GM19455 (cell line): ENCODE data around the gene RPS6KA2.
A peak's percentile ranks its signal among the peaks of the same experiment; 100 is the strongest.

Experiments used
- ATAC-seq: cut with Tn5 transposase; IDR thresholded peaks from one replicate; pipeline ENCODE4 v1.9.1; 2021; ENCODE audit not compliant: unreplicated experiment

The RPS6KA2 gene

DNA sequence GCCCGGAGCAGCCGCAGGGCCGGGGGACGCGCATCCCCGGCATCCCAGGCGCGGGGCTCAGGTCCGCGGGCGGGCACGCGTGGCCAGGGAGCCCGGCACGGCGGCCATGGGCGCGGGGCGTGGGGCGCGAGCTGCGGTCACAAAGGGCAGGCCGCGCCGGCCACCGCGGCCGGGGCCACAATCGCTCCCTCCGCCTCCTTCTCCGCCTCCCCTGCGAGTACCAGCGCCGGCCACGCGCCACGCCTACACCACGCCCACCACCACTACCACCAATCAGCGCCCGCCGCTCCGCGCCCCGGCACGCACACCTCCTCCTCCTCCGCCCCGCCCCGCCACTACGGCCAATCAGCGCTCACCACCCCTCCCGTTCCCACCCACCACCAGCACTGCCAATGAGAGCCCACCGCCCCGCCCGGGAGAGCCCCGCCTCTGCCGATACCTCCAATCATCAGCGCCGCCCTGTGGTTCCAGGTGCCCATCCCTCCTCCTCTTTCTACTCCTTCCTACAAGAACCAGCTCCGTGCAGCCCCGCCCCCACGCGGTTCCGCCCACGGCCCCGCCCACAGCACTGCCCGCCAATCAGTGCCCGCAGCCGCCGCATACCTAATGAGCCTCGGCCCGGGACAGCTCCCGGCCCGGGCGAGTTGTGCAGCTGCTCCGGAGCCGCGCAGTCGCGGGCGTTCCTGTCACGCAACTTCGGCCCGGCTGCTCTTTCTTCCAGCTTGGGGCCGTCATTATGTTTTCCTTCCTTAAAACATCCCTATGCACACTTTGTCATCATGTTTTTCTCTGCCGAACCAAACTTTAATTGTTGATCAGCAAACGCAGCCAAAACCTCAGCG lies at the start of gene RPS6KA2:
Gene RPS6KA2, minus strand, starts transcription at position 219 of the 842 bp plus-strand sequence. CDS start 232 bp downstream, outside the sequence.
- peak; percentile 85 for ATAC-seq

DNA sequence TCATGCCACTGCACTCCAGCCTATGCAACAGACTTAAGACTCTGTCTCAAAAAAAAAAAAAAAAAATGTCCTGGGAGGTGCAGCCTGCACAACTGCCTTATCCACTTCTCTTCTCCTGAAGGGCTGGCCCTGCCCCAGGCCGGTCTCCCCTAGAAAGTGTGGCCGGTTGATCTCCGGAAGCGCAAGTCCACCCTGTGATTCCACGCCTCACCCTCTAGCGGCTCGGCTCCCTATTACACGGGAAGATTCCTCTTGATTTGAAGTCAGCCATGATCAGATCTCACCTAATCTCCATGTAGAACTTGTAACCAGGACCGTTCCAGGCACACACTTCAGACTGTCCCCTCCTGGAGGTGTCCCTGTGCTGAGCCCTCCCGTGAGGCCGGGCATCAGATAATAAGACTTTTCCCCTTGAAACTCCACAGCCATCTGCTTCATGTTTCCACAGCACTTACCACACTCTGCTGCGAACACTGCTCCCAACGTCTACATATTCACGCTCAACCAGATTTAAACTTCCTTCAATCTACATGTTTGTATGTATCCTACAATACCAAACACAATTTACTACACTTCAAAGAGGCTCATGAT lies 49.3 kb upstream of the RPS6KA2 start:
- no peak for ATAC-seq

DNA sequence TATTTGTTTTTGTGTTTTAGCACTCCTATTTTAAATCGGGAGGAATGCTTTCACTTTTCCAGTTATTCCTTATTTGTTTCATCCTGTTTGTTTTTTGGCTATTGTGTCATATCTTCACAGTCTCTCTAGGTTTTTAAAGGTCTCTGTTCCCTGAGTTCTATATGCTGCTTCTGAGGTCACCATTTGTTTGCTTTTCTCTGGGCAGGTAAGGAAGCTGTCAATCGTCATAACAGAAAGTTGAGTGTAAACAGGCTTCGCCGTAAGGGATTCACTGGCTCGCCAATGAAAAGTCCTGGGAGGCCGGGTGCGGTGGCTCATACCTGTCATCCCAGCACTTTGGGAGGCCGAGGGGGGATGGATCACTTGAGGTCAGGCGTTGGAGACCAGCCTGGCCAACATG lies 48.7 kb upstream of the RPS6KA2 start:
- ATAC-seq, result no peak

DNA sequence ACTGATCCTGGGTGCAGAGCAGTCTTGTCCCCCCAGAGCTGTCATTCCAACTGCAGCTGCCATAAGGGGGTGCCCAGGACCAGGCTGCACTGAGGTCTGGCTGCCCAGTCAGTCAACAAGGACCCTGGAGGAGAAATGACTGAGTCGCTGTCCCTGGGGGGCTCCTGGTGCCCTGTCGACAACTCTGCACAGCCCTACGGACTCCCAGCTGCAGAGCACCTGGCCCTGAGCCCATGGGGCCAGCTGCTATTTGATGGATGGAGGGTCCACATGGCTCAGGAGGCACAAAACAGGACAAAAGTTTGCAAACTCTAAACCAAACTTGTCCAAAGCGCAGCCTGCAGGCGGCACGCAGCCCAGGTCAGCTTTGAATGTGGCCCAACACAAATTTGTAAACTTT lies 46.3 kb upstream of the RPS6KA2 start:
- no peak for ATAC-seq

DNA sequence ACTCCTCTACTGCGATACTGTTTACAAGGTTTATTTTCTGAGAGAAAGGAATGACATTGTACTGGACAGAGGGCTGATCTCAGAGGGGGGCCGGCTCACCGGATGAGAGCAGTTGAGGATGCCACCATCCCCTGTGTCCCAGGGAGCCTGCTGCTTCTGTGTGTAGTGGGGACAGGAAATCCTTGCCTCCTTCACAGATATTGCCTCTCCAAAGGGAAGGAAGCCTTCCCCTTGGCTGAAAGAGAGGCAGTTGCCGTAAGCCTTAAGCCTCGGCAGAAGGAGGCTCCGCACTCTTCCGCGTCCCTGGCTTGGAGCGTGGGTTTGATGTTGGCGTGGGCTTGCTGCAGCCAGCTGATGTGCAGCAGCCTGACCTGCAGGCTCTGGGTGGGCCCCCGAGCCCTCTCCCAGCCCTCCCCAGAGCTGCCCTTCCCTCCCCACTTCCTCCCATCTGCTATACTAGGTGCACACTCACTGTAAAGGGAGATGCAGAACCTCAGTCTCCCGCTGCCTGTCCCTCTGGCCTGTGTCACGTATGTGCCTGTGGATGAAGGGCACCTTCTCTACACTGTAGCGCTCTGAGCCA lies 45.7 kb upstream of the RPS6KA2 start:
- ATAC-seq, result no peak

GRCh38 chr6:166672146-166672545 lies 45.1 kb upstream of the RPS6KA2 start:
- no peak for ATAC-seq

DNA sequence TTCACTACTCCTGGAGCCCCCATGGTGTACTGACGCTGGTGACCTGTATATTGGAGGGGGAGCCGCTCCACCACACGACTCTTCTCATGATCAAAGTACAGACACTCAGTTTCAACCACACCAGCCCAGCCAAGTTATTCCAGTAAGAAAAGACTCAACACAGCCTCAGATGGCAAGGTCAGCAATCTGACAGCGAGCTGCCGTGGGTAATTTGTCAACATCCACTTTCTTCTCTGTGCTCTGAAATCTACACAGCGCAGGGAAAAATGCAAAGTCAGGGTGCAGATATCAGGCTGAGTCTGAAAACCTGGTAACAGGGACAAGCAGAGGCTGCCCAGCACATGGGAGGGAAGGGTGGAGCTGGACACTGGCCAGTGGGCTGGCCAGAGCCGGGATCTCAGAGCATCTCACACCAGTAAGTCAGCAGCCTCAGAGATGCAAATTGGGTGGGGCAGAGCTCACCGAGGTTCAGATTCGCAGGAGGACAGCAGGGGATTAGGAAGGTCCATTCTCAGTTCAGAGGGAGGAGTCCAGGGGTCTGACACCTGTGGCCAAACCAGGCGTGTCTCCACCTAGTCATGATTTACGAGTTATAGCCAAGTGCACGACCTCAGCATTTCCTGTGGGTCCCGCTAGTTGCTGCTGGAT lies 44.5 kb upstream of the RPS6KA2 start:
- no peak for ATAC-seq

DNA sequence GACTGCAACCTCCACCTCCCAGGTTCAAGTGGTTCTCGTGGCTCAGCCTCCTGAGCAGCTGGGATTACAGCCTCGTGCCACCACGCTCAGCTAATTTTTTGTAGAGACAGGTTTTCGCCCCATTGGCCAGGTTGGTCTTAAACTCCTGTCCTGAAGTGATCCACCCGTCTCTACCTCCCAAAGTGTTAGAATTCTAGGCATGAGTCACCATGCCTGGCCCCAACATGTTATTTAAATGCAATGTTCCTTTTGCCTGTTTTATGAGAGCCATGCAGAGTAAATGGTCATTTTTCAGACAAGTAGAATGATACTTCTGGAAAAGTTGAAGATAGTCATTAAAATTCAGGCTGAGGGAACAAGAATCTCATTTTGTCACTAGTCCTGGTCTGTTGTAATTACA lies 43.8 kb upstream of the RPS6KA2 start:
- ATAC-seq, result no peak

DNA sequence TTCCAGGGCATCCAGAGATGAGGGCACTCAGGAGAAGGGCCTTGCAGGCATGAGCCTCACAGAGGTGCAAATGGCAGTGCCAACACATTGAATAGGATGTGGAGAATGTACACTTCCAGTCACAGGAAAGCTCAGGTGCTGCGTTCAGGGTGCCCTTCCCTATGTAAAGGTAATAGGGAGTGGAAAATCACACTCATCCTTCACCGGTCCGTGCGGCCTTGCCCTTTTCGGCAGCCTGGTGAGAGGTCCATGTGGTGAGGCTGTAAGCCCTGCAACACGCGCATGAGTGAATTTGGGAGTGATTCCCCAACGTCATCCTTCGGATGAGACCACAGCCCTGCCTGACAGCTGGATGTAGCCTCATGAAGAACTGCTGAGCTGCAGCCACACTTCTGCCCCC lies 43.0 kb upstream of the RPS6KA2 start:
- ATAC-seq, result no peak

- no peak for ATAC-seq
These were observed 41.0 kb upstream of the RPS6KA2 start for GRCh38 chr6:166667796-166668610.

DNA sequence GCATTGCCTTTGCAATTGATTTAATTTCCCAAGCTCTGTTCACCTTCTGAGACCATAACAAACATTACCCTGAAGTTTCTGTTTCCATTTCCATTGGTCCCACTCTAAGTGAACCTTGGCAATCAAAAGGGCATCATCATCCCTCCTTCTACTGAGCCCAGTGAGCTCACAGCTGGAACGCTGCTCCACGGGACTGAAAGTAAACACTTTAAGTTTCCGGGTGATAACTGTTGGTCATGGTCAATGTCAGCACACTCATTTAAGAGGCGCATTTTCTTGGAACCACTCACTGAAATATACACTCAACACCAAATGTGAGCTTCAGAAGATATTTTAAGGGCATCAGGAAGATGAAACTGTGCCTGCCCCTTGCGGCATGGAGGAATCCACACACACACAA lies 37.1 kb upstream of the RPS6KA2 start:
- no peak for ATAC-seq

DNA sequence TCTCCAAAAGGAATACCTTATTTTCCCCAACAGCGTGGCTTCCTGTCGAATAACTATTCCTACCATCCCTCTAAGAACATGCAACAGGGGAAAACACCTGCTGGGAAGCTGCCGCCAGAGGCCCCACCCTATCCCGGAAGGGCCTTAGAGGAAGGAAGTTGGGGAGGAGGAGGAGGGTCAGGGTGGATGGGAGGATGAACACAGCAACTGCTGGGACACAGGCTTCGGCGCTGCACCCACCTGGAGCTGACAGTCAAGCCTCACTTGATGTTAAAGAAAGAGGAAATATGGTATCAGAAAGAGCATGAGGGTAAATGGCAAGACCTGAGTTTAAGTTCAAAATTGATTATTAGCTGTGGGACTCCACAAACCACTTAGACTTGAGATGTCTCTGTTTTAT lies 36.5 kb upstream of the RPS6KA2 start:
- no peak for ATAC-seq

GRCh38 chr6:166662690-166663089 lies 35.6 kb upstream of the RPS6KA2 start:
- no peak for ATAC-seq

GRCh38 chr6:166661327-166662085 lies 34.5 kb upstream of the RPS6KA2 start:
- ATAC-seq, result no peak

- ATAC-seq, result no peak
These were observed 33.2 kb upstream of the RPS6KA2 start for GRCh38 chr6:166660157-166660688.

DNA sequence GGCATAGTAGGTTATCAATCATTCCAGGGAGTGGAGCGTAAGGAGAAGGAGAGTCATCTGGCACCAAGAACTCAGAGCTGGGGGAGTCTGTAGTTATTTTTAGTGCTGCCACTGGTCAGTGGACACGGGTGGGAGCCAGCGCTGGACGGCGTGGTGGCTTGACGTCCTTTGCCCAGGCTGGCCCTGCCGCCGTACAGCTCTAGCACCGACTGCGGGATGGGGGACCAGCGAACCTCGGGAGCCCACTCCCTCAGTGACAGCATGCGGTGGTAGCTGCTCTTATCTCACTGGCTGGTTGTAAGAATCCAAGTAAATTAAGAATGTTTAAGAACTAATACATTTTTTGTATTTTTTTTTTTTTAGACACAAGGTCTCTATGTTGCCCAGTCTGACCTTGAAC lies 32.5 kb upstream of the RPS6KA2 start:
- no peak for ATAC-seq

GRCh38 chr6:166658792-166659150 lies 31.7 kb upstream of the RPS6KA2 start:
- no peak for ATAC-seq

DNA sequence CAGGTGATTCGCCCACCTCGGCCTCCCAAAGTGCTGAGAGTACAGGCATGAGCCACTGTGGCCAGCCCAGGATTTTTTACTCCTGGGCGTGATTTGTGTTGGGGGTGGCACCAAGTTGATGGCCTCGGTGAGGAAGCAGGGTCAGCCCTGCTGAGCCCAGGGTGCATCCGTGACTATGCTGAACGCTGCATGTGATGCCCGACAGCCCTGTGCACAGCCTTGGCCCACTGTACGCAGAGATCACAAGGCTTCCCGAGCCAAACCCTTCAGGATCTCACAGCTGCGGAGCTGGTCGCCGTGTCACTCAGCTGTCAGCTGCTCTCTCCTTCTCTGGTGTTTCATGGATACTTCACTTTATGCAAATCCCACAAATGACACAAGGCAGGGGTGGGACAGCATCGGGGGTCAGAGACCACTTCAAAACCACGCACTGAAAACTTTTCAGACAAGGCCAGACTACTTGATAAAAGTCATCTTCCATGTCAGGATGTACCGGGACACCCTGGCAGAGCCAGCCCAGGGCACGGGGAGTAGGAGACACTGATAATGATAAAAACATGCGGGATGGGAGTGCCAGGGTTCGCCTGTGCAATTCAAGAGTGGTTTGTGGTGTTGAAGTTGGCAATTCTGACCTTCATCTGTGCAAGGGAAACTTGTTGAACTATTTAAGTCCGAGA lies 31.2 kb upstream of the RPS6KA2 start:
- no peak for ATAC-seq

DNA sequence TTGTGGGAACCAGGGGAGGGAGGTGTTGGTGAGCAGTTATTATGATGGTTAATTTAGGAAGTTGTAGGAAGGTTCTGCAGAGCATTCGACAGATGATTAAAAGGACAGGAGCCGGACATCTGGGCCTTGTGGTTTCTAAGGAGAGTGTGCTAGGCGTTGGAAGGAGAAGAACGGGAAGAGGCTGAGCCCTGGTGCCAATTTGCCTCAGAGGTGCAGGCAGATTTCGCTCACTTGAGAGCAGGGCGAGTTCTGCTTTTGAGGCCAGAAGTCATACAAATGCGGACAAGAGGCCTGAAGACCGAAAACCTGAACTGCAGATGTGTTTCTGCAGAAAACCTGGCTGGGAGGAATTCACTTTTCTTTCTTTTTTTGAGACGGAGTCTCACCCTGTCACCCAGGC lies 30.5 kb upstream of the RPS6KA2 start:
- ATAC-seq, result no peak
